Measurements from ENCODE around the gene TRPM3. TPM values are rescaled to one million over a fixed set of nuclear protein-coding genes. Genes with fewer than 3 reads are reported as not detected.

The TRPM3 gene
- total RNA-seq, 6 experiments from 2014 or later = 0.02 TPM; not detected in 5

DNA sequence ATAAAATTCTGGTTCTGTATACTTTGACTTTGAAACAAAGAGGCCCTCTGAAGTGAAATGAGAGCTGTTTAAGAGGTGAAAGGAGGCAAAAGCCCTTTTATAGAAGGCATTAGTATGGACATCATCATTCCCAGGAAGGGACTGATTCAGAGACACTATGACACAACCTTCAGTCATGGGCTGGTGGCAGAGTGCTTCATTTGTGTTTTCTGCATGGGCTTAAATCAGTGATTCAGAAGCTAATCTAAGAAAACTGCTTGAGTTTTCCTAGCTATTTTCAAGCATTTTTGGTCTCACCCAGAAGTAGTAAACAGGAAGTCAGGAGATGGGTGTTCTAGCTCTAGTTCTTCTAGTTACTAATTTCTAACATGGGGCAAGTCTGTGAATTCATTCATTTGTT is 288.9 kb downstream of the TRPM3 start:
- TF ChIP-seq, protein P1, sequence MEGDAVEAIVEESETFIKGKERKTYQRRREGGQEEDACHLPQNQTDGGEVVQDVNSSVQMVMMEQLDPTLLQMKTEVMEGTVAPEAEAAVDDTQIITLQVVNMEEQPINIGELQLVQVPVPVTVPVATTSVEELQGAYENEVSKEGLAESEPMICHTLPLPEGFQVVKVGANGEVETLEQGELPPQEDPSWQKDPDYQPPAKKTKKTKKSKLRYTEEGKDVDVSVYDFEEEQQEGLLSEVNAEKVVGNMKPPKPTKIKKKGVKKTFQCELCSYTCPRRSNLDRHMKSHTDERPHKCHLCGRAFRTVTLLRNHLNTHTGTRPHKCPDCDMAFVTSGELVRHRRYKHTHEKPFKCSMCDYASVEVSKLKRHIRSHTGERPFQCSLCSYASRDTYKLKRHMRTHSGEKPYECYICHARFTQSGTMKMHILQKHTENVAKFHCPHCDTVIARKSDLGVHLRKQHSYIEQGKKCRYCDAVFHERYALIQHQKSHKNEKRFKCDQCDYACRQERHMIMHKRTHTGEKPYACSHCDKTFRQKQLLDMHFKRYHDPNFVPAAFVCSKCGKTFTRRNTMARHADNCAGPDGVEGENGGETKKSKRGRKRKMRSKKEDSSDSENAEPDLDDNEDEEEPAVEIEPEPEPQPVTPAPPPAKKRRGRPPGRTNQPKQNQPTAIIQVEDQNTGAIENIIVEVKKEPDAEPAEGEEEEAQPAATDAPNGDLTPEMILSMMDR (IDR thresholded peaks at IDR 0.05) = no peak
- H3K4me3 Mint-ChIP-seq = no peak overlapping the region
- H3K4me1 Mint-ChIP-seq (ENCODE audit: low read depth) = peaks cover 7% of the 10 kb centered on the region
- DNase-seq = peak; percentile 4
- no peaks in the 10 kb centered on the region for H3K9me3 Mint-ChIP-seq
- peaks cover 14% of the 10 kb centered on the region for H3K27me3 Mint-ChIP-seq (ENCODE audit: insufficient read depth)
- H3K27ac Mint-ChIP-seq = no peak overlapping the region
- no peaks in the 10 kb centered on the region for H3K36me3 Mint-ChIP-seq (ENCODE audit: low read depth)

DNA sequence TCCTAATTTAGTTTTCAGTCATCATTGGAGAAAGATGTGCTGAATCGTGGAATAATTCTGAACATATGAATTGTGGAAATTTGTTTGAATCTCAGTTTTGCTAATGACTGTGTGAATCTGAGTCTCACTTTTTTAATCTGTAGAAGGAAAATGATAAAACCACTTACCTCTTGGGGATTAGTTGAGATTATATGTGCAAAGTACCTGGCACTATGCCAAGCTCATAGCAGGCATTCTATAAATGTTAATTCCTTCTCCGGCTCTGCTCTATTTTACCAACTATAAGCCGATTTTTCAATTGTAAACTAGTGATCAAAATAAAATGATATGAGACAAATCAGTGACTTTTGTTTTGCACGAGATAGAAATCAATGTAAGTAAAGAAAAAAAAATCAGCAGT is 290.8 kb downstream of the TRPM3 start:
- no peak overlapping the region for H3K4me3 Mint-ChIP-seq
- H3K9me3 Mint-ChIP-seq = no peaks in the 10 kb centered on the region
- DNase-seq = no peak
- H3K36me3 Mint-ChIP-seq (ENCODE audit: low read depth) = no peaks in the 10 kb centered on the region
- H3K4me1 Mint-ChIP-seq (ENCODE audit: low read depth) = peaks cover 7% of the 10 kb centered on the region
- TF ChIP-seq, protein P1 (IDR thresholded peaks at IDR 0.05) = no peak
- H3K27ac Mint-ChIP-seq = no peak overlapping the region
- peaks cover 19% of the 10 kb centered on the region for H3K27me3 Mint-ChIP-seq (ENCODE audit: insufficient read depth)

DNA sequence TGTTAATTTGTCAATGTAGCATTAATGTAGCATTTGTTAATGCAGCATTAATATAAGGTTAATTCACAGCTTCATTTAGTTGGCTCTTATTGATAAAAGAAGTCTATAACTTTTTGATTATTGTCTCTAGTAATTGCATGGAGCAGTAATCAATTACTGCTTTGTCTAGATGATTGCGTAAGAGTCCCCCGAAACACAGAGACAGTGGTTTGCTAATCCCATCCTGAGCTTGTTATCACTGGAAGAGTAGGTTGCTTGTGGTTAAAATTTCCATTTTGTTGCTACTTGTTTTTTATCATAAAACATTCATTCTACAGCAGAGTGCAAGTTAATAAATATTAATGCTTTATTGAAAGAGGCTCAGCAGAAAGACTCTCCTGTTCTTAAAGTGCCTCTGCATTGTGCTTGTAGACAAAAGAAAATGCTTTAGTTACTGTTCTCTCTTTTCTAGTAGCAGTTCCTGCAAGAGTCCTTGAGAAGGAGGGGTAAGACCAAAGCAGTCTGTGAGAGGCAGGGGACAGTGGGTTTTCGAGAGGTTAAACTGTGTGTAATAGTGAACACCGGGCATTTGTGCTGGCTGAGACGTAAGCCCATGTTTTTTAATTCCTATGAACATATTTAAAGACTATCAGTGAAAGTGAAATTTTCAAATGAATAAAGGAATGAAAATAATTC is 291.7 kb downstream of the TRPM3 start:
- Mint-ChIP-seq H3K9me3 (no peaks in the 10 kb centered on the region), H3K27me3 (ENCODE audit: insufficient read depth) (peaks cover 20% of the 10 kb centered on the region), H3K36me3 (ENCODE audit: low read depth) (no peaks in the 10 kb centered on the region), H3K4me1 (ENCODE audit: low read depth) (peaks cover 7% of the 10 kb centered on the region), H3K4me3 (no peak overlapping the region), H3K27ac (no peak overlapping the region)
- no peak for DNase-seq
- TF ChIP-seq, protein P1 (IDR thresholded peaks at IDR 0.05) = no peak

DNA sequence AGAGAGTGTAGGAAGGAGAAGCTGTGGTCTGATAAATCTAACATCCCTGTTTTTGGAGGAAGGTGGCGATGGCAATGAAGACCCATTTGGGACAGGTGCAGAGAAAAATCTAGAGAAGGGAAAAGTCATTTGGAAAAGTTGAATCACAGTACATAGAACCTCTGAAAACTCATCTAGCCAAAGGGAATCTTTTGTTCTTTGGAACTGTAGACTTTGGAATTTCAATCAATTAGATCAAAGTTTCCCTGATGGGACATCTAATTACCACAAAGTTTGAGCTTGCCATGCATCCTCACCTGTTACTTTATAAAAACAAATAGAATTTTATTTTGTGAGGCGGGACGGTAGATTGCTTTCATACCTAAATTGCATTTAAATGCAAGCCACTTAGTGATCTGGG is 294.9 kb downstream of the TRPM3 start:
- TF ChIP-seq, protein P1 (IDR thresholded peaks at IDR 0.05) = no peak
- Mint-ChIP-seq H3K4me1 (ENCODE audit: low read depth) (no peaks in the 10 kb centered on the region), H3K36me3 (ENCODE audit: low read depth) (no peaks in the 10 kb centered on the region), H3K4me3 (no peak overlapping the region), H3K27me3 (ENCODE audit: insufficient read depth) (peaks cover 14% of the 10 kb centered on the region), H3K27ac (no peak overlapping the region), H3K9me3 (no peaks in the 10 kb centered on the region)
- no peak for DNase-seq

DNA sequence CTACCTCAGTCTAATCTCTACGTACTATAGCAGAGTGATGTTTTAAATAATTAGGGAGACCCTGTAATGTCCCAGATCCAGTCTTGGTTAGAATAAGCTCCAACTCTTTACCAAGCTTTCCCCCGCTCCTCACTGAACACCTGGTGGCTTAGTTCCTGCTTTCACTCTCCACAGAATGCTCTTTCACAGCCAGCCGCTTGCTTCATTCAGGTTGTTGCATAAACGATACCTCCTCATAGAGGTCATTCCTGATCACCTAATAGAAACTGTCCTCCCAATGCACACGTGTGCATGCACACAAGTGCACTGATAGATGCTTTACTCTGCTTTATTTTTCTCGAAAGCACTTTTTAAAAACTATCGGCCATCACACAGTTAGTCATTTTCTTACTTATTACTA is 298.1 kb downstream of the TRPM3 start:
- no peaks in the 10 kb centered on the region for H3K9me3 Mint-ChIP-seq

More for the DNA sequence above, 298.1 kb downstream of the TRPM3 start:
- H3K4me3 Mint-ChIP-seq = no peak overlapping the region
- H3K27me3 Mint-ChIP-seq (ENCODE audit: insufficient read depth) = peaks cover 10% of the 10 kb centered on the region
- H3K36me3 Mint-ChIP-seq (ENCODE audit: low read depth) = no peaks in the 10 kb centered on the region
- H3K27ac Mint-ChIP-seq = no peak overlapping the region
- no peaks in the 10 kb centered on the region for H3K4me1 Mint-ChIP-seq (ENCODE audit: low read depth)
- no peak for DNase-seq
- TF ChIP-seq, protein P1 (IDR thresholded peaks at IDR 0.05) = no peak

Measured in HFFc6 (cell line).